Kidney (tissue), 14 donors: ENCODE data around the gene CPNE2. TPM values are rescaled to one million over a fixed set of nuclear protein-coding genes. Genes with fewer than 3 reads are reported as not detected.

ENCODE experiments used
- DNase-seq, 5 donors: peaks; one replicate each; pipeline ENCODE4 v3.0.0-alpha.2; 2013 to 2020
- FAIRE-seq: peaks from 2 replicates; lab custom pipeline; 2012; peaks lifted over from hg19 to GRCh38; lab: Jason Lieb, UNC
- H3K27ac ChIP-seq, 2 donors: one replicate each; pipeline ENCODE4 v1.7.0; 2013; ENCODE audit warnings: low read depth in 2 of 2, low read length in 2 of 2, inconsistent platforms in 1 of 2
- H3K27me3 ChIP-seq: one replicate; pipeline ENCODE4 v1.7.1; 2013; ENCODE audit warnings: low read length, inconsistent platforms; ENCODE audit not compliant: control insufficient read depth, insufficient read depth
- H3K36me3 ChIP-seq, 3 donors: one replicate each; pipeline versions ENCODE4 v1.7.0 to v1.7.1; 2013; ENCODE audit warnings: low read length in 3 of 3, control low read depth in 1 of 3, inconsistent platforms in 1 of 3; ENCODE audit not compliant: insufficient read depth in 3 of 3, control insufficient read depth in 2 of 3
- H3K4me1 ChIP-seq, 3 donors: one replicate each; pipeline versions ENCODE4 v1.7.0 to v1.7.1; 2013; ENCODE audit warnings: low read length in 3 of 3, inconsistent platforms in 1 of 3, low read depth in 1 of 3; ENCODE audit not compliant: control insufficient read depth in 2 of 3, insufficient read depth in 2 of 3
- H3K4me3 ChIP-seq, 3 donors: one replicate each; pipeline versions ENCODE4 v1.7.0 to v1.8.1; 2013; ENCODE audit warnings: low read length in 3 of 3, control low read depth in 1 of 3, inconsistent platforms in 1 of 3
- H3K9ac ChIP-seq, 3 donors: one replicate each; pipeline versions ENCODE4 v1.7.0 to v1.7.1; 2013; ENCODE audit warnings: low read length in 3 of 3, control low read depth in 1 of 3, inconsistent platforms in 1 of 3
- H3K9me3 ChIP-seq, 3 donors: one replicate each; pipeline versions ENCODE4 v1.7.0 to v1.7.1; 2013; ENCODE audit warnings: low read length in 3 of 3, control low read depth in 1 of 3, inconsistent platforms in 1 of 3; ENCODE audit not compliant: control insufficient read depth in 2 of 3, insufficient read depth in 1 of 3
- intact Hi-C: fragments of 100-400 bp; cut with DNase I; formaldehyde crosslinking; loops from one replicate; pipeline ENCODE4 v1.11.1; 2022
- polyA plus RNA-seq: library from polyadenylated mRNA; stranded (reverse); fragments of 350-450 nt; fragmentation: Illumina TruSeq; extraction: RNeasy Lipid Tissue Mini Kit (QIAGEN cat#74804); gene quantifications from one replicate; pipeline ENCODE4 v1.2.3, GENCODE V29; 2014; ENCODE audit warnings: low read depth, low replicate concordance; ENCODE audit not compliant: insufficient read depth
- total RNA-seq: library from RNA; stranded (reverse); fragmentation: NEBNext Ultra II Directional; extraction: Animal tissue kit (Norgen Biotek cat#: 25700); gene quantifications from one replicate; pipeline ENCODE4 v1.2.1, GENCODE V29; 2021
- TF ChIP-seq, protein P1 (sequence below): IDR thresholded peaks from 3 replicates; pipeline ENCODE4 v1.5.1; 2012; ENCODE audit warnings: mild to moderate bottlenecking, moderate library complexity, borderline replicate concordance; ENCODE audit not compliant: insufficient read depth; ENCODE audit errors: extremely low read depth
- donor health status: control.
- donor health status: control.
- donor health status: control.
- donor health status: control.
- donor health status: control.
- donor health status: DM: yes; HTN: yes; CAD: no.
- donor health status: Normal renal cell carcinoma (clear cell type).

CPNE2 gene
- total and polyA plus RNA-seq, 2 donors from 2014 or later = 24.1 to 33.1 TPM

DNA sequence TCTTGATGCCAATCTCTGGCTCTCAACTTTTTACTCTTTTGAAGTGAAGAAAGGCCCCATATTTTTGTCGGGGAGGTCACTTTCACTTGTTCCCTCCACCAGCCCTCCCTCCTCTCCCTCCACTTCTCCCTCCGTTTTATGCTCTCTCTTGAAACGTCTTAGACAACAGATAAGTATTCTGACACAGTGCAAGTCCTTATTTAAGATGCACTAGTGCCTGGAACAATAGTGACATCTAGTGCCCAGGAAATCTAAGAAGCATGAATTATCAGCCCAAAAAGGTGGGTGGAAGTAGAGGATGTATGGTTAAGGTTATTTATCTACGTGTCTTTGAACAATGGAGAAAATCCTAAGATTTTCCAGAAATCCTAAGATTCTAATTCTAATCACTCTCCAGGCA, 75.6 kb downstream of the CPNE2 start:
- Histone ChIP-seq H3K9ac (no peak overlapping the region), H3K9me3 (no peaks in the 10 kb centered on the region), H3K4me3 (no peak overlapping the region), H3K27me3 (no peaks in the 10 kb centered on the region), H3K4me1 (peaks cover 5 to 7% (median 5%) of the 10 kb centered on the region in 3 donors), H3K27ac (no peak overlapping the region), H3K36me3 (peaks cover 4 to 51% (median 27%) of the 10 kb centered on the region in 3 donors)
- DNase-seq (peak in 2 of 5 donors; percentile 78 to 87), FAIRE-seq (peak; percentile 56)
- intact Hi-C loops = loop anchor here (5.0 kb wide), 1 partner anchor 81 kb away; no protein-coding TSS in a partner anchor
- TF ChIP-seq, protein P1, sequence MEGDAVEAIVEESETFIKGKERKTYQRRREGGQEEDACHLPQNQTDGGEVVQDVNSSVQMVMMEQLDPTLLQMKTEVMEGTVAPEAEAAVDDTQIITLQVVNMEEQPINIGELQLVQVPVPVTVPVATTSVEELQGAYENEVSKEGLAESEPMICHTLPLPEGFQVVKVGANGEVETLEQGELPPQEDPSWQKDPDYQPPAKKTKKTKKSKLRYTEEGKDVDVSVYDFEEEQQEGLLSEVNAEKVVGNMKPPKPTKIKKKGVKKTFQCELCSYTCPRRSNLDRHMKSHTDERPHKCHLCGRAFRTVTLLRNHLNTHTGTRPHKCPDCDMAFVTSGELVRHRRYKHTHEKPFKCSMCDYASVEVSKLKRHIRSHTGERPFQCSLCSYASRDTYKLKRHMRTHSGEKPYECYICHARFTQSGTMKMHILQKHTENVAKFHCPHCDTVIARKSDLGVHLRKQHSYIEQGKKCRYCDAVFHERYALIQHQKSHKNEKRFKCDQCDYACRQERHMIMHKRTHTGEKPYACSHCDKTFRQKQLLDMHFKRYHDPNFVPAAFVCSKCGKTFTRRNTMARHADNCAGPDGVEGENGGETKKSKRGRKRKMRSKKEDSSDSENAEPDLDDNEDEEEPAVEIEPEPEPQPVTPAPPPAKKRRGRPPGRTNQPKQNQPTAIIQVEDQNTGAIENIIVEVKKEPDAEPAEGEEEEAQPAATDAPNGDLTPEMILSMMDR = peak; percentile 63

DNA sequence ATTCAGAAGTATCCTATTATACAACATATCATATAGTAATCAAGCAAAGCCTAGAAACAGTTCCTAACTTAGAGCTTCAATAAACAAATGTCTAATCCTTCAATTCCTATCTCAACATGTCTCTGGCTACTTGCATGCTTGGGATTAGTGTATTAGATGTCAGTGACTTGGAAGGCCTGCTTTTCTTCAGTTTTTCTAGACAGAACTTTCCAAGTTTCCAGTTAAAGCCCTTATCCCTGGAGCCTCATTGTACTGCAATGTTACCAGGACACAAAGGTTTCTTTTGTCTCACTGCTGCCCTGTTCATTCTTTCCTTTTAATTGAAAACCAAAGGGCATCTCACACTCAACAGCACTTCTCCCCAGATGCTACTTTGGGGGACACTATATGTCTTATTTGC, 76.9 kb downstream of the CPNE2 start:
- Histone ChIP-seq H3K27me3 (no peaks in the 10 kb centered on the region), H3K4me1 (peaks cover 5 to 7% (median 5%) of the 10 kb centered on the region in 3 donors), H3K4me3 (no peak overlapping the region), H3K9ac (no peak overlapping the region), H3K27ac (no peak overlapping the region), H3K36me3 (peaks cover 4 to 39% (median 21%) of the 10 kb centered on the region in 3 donors), H3K9me3 (no peaks in the 10 kb centered on the region)
- intact Hi-C loops = loop anchor here (5.0 kb wide), 1 partner anchor 82 kb away; no protein-coding TSS in a partner anchor
- no peak for FAIRE-seq
- TF ChIP-seq, protein P1 = no peak
- DNase-seq = no peak

DNA sequence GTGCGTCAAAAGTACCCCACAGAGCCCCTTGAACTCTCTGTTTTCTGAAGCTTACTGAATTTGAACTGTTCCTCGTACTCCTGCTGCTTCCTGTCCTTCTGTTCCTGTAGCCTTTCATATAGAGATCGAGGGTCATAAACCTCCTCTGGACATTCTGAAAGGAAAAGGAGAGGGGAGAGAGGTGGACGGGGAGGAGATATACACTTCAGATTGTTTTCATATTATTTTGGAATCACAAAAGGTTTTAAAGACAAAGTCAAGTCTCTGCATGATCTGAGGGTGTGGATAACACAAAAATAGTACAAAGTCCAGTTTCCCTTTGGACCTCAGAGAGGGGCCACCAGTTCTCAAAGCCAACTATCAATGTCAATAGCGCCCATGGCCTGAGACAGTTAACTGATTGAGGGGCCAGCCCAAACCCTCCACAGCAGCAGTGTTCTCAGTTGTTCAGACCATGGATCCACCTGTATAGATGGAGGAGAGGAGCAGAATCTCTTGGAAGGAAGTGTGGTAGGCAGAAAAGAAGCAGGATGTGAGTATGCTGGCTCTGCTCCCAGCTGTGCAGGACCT, 80.4 kb downstream of the CPNE2 start:
- H3K4me3 ChIP-seq = no peak overlapping the region
- no peaks in the 10 kb centered on the region for H3K27me3 ChIP-seq
- FAIRE-seq = no peak
- H3K9me3 ChIP-seq = no peaks in the 10 kb centered on the region
- TF ChIP-seq, protein P1 = no peak
- H3K27ac ChIP-seq = no peak overlapping the region
- H3K9ac ChIP-seq = no peak overlapping the region
- DNase-seq = no peak
- peaks cover 0 to 5% (median 0%) of the 10 kb centered on the region in 3 donors for H3K4me1 ChIP-seq
- intact Hi-C loops = no loop called here
- H3K36me3 ChIP-seq = peaks cover 0 to 28% (median 18%) of the 10 kb centered on the region in 3 donors
